ENCODE measurements around the gene NCOA7.
A peak's percentile ranks its signal among the peaks of the same experiment; 100 is the strongest.

The NCOA7 gene

GRCh38 chr6:125790358-125791150, at the start of gene NCOA7:
TSS of gene NCOA7 (plus strand) at chr6:125790960. CDS start at chr6:125815355, 24,395 bp downstream.
- DNase-seq = peak; percentile 77

GRCh38 chr6:125741336-125741735, 49.4 kb upstream of the NCOA7 start:
- no peak for DNase-seq

- DNase-seq = no peak
Measured at GRCh38 chr6:125742024-125742423, 48.7 kb upstream of the NCOA7 start.

- no peak for DNase-seq
Measured at GRCh38 chr6:125742464-125743120, 48.2 kb upstream of the NCOA7 start.

- no peak for DNase-seq
Measured at GRCh38 chr6:125743604-125744003, 47.2 kb upstream of the NCOA7 start.

GRCh38 chr6:125745281-125746018, 45.3 kb upstream of the NCOA7 start:
- DNase-seq = no peak

GRCh38 chr6:125746019-125746414, 44.7 kb upstream of the NCOA7 start:
- DNase-seq = no peak

- peak; percentile 67 for DNase-seq
Measured at GRCh38 chr6:125746731-125747588, 43.8 kb upstream of the NCOA7 start.

- no peak for DNase-seq
Measured at GRCh38 chr6:125747589-125748405, 43.0 kb upstream of the NCOA7 start.

GRCh38 chr6:125748406-125749172, 42.2 kb upstream of the NCOA7 start:
- no peak for DNase-seq

- peak; percentile 77 for DNase-seq
Measured at GRCh38 chr6:125749173-125749864, 41.4 kb upstream of the NCOA7 start, which contains the start of gene HEY2. TSS of gene HEY2 (plus strand) at chr6:125749632. CDS start at chr6:125749777, 145 bp downstream.

- DNase-seq = no peak
Measured at GRCh38 chr6:125749865-125750691, 40.7 kb upstream of the NCOA7 start.

- no peak for DNase-seq
Measured at GRCh38 chr6:125750692-125751333, 39.9 kb upstream of the NCOA7 start.

- no peak for DNase-seq
Measured at GRCh38 chr6:125751334-125751916, 39.3 kb upstream of the NCOA7 start.

- no peak for DNase-seq
Measured at GRCh38 chr6:125752773-125753172, 38.0 kb upstream of the NCOA7 start.

GRCh38 chr6:125753218-125753936, 37.4 kb upstream of the NCOA7 start:
- DNase-seq = peak; percentile 43

GRCh38 chr6:125753937-125754259, 36.9 kb upstream of the NCOA7 start:
- no peak for DNase-seq

GRCh38 chr6:125754566-125754965, 36.2 kb upstream of the NCOA7 start:
- no peak for DNase-seq

Data from CD4-positive, alpha-beta T cell treated with Interleukin-4 for 4 hours (primary cell).